Thyroid gland (tissue), 4 donors: Measurements from ENCODE around the gene TRIP4. TPM values are rescaled to one million over a fixed set of nuclear protein-coding genes. Genes with fewer than 3 reads are reported as not detected.
"Not testable (repeated sequence)": the region's sequence is repeated elsewhere in the genome, so short reads cannot be mapped to it uniquely, and the experiment has no call there.

Experiments
- DNase-seq, 2 donors: peaks; one replicate each; pipeline ENCODE4 v3.0.0-alpha.2; 2019
- H3K27ac ChIP-seq, 3 donors: fragments of 200-600 bp; sonication (generic); 1 replicate in 2 of 3; 2 replicates in 1 of 3; pipeline ENCODE4 v1.5.1; 2016 to 2019; ENCODE audit warnings: mild to moderate bottlenecking in 1 of 3, moderate library complexity in 1 of 3
- H3K27me3 ChIP-seq: fragments of 200-600 bp; sonication (generic); one replicate; pipeline ENCODE4 v1.5.1; 2019
- H3K36me3 ChIP-seq, 2 donors: fragments of 200-600 bp; sonication (generic); one replicate each; pipeline ENCODE4 v1.5.1; 2016 to 2019
- H3K4me1 ChIP-seq, 2 donors: fragments of 200-600 bp; sonication (generic); one replicate each; pipeline ENCODE4 v1.5.1; 2017 to 2019
- H3K4me3 ChIP-seq, 3 donors: fragments of 200-600 bp; sonication (generic); replicated peaks in 1 of 3; 1 replicate in 2 of 3; 2 replicates in 1 of 3; pipeline ENCODE4 v1.5.1; 2016; ENCODE audit warnings: mild to moderate bottlenecking in 1 of 3
- H3K9me3 ChIP-seq: fragments of 200-600 bp; sonication (generic); one replicate; pipeline ENCODE4 v1.5.1; 2017
- CTCF ChIP-seq, 6 experiments: fragments of 200-600 bp in 3 of 6; fragments of 450-650 bp in 3 of 6; sonication (generic) in 3 of 6; IDR thresholded peaks; one replicate each; pipeline ENCODE4 v1.5.1; 2016 to 2019; ENCODE audit warnings: antibody characterized with exemption in 6 of 6, mild to moderate bottlenecking in 2 of 6, inconsistent platforms in 1 of 6, moderate library complexity in 1 of 6
- POLR2A ChIP-seq, 2 donors: fragments of 450-650 bp; IDR thresholded peaks; one replicate each; pipeline ENCODE4 v1.6.1; 2017; ENCODE audit warnings: antibody characterized with exemption in 2 of 2, mild to moderate bottlenecking in 2 of 2, moderate library complexity in 1 of 2
- WGBS, 2 donors: methylation state at CpG; one replicate each; pipeline ENCODE4 v1.1.5; 2017; 5-methylcytosine and 5-hydroxymethylcytosine counted together
- intact Hi-C: fragments of 100-400 bp; cut with DNase I; formaldehyde crosslinking; loops from one replicate; pipeline ENCODE4 v1.15.1; 2023
- total RNA-seq, 4 donors: library from RNA; depleted of rRNA; stranded (reverse); fragments of >200 nt; gene quantifications; one replicate each; pipeline ENCODE4 v1.2.3, GENCODE V29; 2016

TRIP4 gene
- total RNA-seq, 4 donors from 2014 or later = 13.7 to 39.6 (median 21.7) TPM

DNA sequence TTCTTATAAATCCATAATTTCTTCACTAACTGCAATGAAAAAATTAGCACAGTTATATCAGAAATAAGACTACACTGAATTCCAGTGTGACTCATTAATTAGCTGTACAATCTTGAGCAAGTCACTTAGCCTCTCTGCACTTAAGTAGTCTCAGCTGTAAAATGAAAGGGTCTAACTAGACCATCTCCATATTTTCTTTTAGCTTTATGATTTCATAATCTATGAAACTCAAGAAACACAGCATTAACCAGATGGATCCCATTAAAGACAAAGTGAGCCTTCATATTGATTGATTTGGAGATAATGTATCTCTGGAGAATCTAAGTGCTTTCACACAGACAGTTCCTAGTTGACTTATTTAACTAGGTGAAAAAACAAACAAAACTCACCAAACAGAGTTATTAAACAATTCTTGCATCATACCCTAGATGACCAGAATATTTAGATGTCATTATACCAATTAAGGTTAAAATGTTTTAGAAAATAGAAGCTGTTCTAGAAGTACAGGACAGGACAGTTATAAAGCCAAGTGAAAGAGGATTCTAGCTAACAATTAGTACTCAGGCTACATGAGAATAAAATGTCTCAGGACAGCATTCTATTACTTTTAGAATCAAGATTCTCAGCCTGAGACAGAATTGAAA is 42.9 kb upstream of the TRIP4 start:
- no peak for DNase-seq
- no peak overlapping the region for H3K27ac ChIP-seq
- H3K4me3 ChIP-seq = no peak overlapping the region
- peaks cover 0 to 24% of the 10 kb centered on the region in 2 donors for H3K4me1 ChIP-seq
- no peaks in the 10 kb centered on the region for H3K27me3 ChIP-seq
- H3K9me3 ChIP-seq = no peaks in the 10 kb centered on the region
- TF ChIP-seq POLR2A (IDR thresholded peaks at IDR 0.05) (no peak), CTCF (IDR thresholded peaks at IDR 0.05) (no peak)
- no peaks in the 10 kb centered on the region for H3K36me3 ChIP-seq
- intact Hi-C loops = no loop called here

GRCh38 chr15:64346242-64346641 is 41.4 kb upstream of the TRIP4 start:
- H3K9me3 ChIP-seq, H3K27me3 ChIP-seq, H3K36me3 ChIP-seq, H3K4me3 ChIP-seq, intact Hi-C loops, H3K27ac ChIP-seq, DNase-seq: not testable (repeated sequence)
- peaks cover 0 to 29% of the 10 kb centered on the region in 2 donors for H3K4me1 ChIP-seq
- WGBS, 2 donors = 96 to 97% methylated on average over 6 of the region's 6 CpGs

GRCh38 chr15:64348455-64348854 is 39.2 kb upstream of the TRIP4 start:
- peaks cover 0 to 18% of the 10 kb centered on the region in 2 donors for H3K4me1 ChIP-seq
- 86 to 100% methylated on average over 1 of the region's 1 CpG for WGBS, 2 donors
- no peak overlapping the region for H3K4me3 ChIP-seq
- H3K36me3 ChIP-seq = no peaks in the 10 kb centered on the region
- no peak for DNase-seq
- H3K9me3 ChIP-seq = no peaks in the 10 kb centered on the region
- no peak for TF ChIP-seq POLR2A (IDR thresholded peaks at IDR 0.05)
- TF ChIP-seq CTCF (IDR thresholded peaks at IDR 0.05) = no peak
- H3K27me3 ChIP-seq = no peaks in the 10 kb centered on the region
- no peak overlapping the region for H3K27ac ChIP-seq
- intact Hi-C loops = no loop called here

DNA sequence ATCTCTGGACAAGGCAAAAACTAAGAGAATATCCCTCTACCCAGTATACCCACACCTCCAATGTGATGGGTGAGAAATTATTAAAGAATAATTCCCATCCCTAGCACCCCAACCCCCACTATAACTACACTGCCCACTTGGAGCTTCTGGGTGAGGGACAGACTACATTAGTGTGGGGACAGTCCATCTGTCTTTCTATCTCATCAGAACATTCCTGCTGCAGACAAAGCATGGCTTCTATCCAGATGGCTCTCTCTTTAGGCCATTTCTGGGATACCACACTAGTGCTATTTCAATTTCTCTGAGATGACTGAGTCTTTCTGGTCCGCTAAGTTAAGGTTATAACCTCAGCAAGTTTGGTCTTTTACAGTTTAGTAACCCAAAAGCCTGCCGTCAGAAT is 38.3 kb upstream of the TRIP4 start:
- TF ChIP-seq CTCF (IDR thresholded peaks at IDR 0.05) (no peak), POLR2A (IDR thresholded peaks at IDR 0.05) (no peak)
- no peak for DNase-seq
- Histone ChIP-seq H3K27me3 (no peaks in the 10 kb centered on the region), H3K4me3 (no peak overlapping the region), H3K36me3 (no peaks in the 10 kb centered on the region), H3K4me1 (peaks cover 0 to 13% of the 10 kb centered on the region in 2 donors), H3K9me3 (no peaks in the 10 kb centered on the region), H3K27ac (no peak overlapping the region)
- WGBS, 2 donors = 95 to 96% methylated on average over 2 of the region's 2 CpGs
- intact Hi-C loops = no loop called here

GRCh38 chr15:64351265-64351664 is 36.4 kb upstream of the TRIP4 start:
- no peak for DNase-seq
- TF ChIP-seq POLR2A (IDR thresholded peaks at IDR 0.05) (no peak), CTCF (IDR thresholded peaks at IDR 0.05) (no peak)
- Histone ChIP-seq H3K27me3 (no peaks in the 10 kb centered on the region), H3K4me1 (peaks cover 0 to 11% of the 10 kb centered on the region in 2 donors), H3K4me3 (no peak overlapping the region), H3K36me3 (no peaks in the 10 kb centered on the region), H3K9me3 (no peaks in the 10 kb centered on the region), H3K27ac (no peak overlapping the region)
- intact Hi-C loops = loop anchor here (5.0 kb wide), 1 partner anchor 189 kb away; the partner anchor contains the start of gene PPIB
- WGBS, 2 donors = 90 to 93% methylated on average over 7 of the region's 7 CpGs
